H9 (cell line): ENCODE results near the gene RAB4B. TPM values are rescaled to one million over a fixed set of nuclear protein-coding genes. Genes with fewer than 3 reads are reported as not detected.

Experiments
- DNase-seq: peaks from one replicate; pipeline ENCODE4 v3.0.0-alpha.2; 2017
- H2AFZ ChIP-seq: one replicate; pipeline ENCODE4 v1.6.1; 2013; ENCODE audit warnings: mild to moderate bottlenecking, low read length, control low read depth, moderate library complexity
- H2AK5ac ChIP-seq: 2 replicates; pipeline ENCODE4 v1.6.1; 2013; ENCODE audit warnings: low read length, control low read depth, mixed read lengths; ENCODE audit not compliant: insufficient read length
- H2BK120ac ChIP-seq: one replicate; pipeline ENCODE4 v1.6.1; 2013; ENCODE audit warnings: low read depth, mild to moderate bottlenecking, low read length, control low read depth, inconsistent platforms; ENCODE audit not compliant: poor library complexity, severe bottlenecking
- H2BK12ac ChIP-seq: 2 replicates; pipeline ENCODE4 v1.6.1; 2013; ENCODE audit warnings: low read length, control low read depth, mixed read lengths, low read depth; ENCODE audit not compliant: insufficient read length
- H2BK15ac ChIP-seq: 2 replicates; pipeline ENCODE4 v1.6.1; 2013; ENCODE audit warnings: low read depth, low read length, control low read depth
- H2BK20ac ChIP-seq: one replicate; pipeline ENCODE4 v1.6.1; 2013; ENCODE audit warnings: low read depth, mild to moderate bottlenecking, low read length, control low read depth, inconsistent platforms; ENCODE audit not compliant: poor library complexity, severe bottlenecking
- H2BK5ac ChIP-seq: 2 replicates; pipeline ENCODE4 v1.6.1; 2013; ENCODE audit warnings: low read length, control low read depth, mixed read lengths; ENCODE audit not compliant: insufficient read length
- H3K14ac ChIP-seq: 2 replicates; pipeline ENCODE4 v1.6.1; 2013; ENCODE audit warnings: low read length, control low read depth; ENCODE audit not compliant: insufficient read depth
- H3K18ac ChIP-seq: 2 replicates; pipeline ENCODE4 v1.6.1; 2013; ENCODE audit warnings: low read depth, mild to moderate bottlenecking, mixed read lengths, low read length, control low read depth; ENCODE audit not compliant: insufficient read length
- H3K23ac ChIP-seq: 2 replicates; pipeline ENCODE4 v1.6.1; 2013; ENCODE audit warnings: low read length, control low read depth, mixed read lengths, low read depth; ENCODE audit not compliant: insufficient read length
- H3K23me2 ChIP-seq: 2 replicates; pipeline ENCODE4 v1.6.1; 2013; ENCODE audit warnings: low read depth, mild to moderate bottlenecking, mixed read lengths, low read length, control low read depth; ENCODE audit not compliant: insufficient read length, poor library complexity, severe bottlenecking
- H3K27ac ChIP-seq: 2 replicates; pipeline ENCODE4 v1.5.1; 2013; ENCODE audit warnings: low read length, control low read depth, mixed read lengths, low read depth; ENCODE audit not compliant: insufficient read length
- H3K27me3 ChIP-seq: 2 replicates; pipeline ENCODE4 v1.6.1; 2013; ENCODE audit warnings: low read length, control low read depth, inconsistent platforms; ENCODE audit not compliant: insufficient read depth
- H3K4ac ChIP-seq: 2 replicates; pipeline ENCODE4 v1.6.1; 2013; ENCODE audit warnings: low read depth, mild to moderate bottlenecking, control low read depth, inconsistent platforms, low read length, moderate library complexity
- H3K4me1 ChIP-seq: 2 replicates; pipeline ENCODE4 v1.6.1; 2013; ENCODE audit warnings: low read length, control low read depth, inconsistent platforms; ENCODE audit not compliant: insufficient read depth
- H3K4me2 ChIP-seq: 2 replicates; pipeline ENCODE4 v1.6.1; 2013; ENCODE audit warnings: low read length, control low read depth, mixed read lengths; ENCODE audit not compliant: insufficient read length, insufficient read depth
- H3K56ac ChIP-seq: 2 replicates; pipeline ENCODE4 v1.6.1; 2013; ENCODE audit warnings: low read depth, mild to moderate bottlenecking, mixed read lengths, low read length, control low read depth; ENCODE audit not compliant: insufficient read length
- H3K79me1 ChIP-seq: 2 replicates; pipeline ENCODE4 v1.6.1; 2013; ENCODE audit warnings: low read depth, mild to moderate bottlenecking, moderate library complexity, low read length, control low read depth, inconsistent platforms; ENCODE audit not compliant: insufficient read depth, poor library complexity, severe bottlenecking
- H3K79me2 ChIP-seq: 2 replicates; pipeline ENCODE4 v1.6.1; 2013; ENCODE audit warnings: low read length, control low read depth, inconsistent platforms; ENCODE audit not compliant: insufficient read depth
- H3K9ac ChIP-seq: 2 replicates; pipeline ENCODE4 v1.6.1; 2013; ENCODE audit warnings: low read length, control low read depth, mixed read lengths; ENCODE audit not compliant: insufficient read length; ENCODE audit errors: extremely low read depth
- H3K9me3 ChIP-seq: one replicate; pipeline ENCODE4 v1.6.1; 2013; ENCODE audit warnings: low read depth, low read length, inconsistent platforms; ENCODE audit not compliant: control insufficient read depth
- H3T11ph ChIP-seq: one replicate; pipeline ENCODE4 v1.6.1; 2013; ENCODE audit warnings: mild to moderate bottlenecking, low read length, control low read depth, inconsistent platforms
- H4K20me1 ChIP-seq: one replicate; pipeline ENCODE4 v1.6.1; 2013; ENCODE audit not compliant: control insufficient read depth, insufficient read length, insufficient read depth
- H4K5ac ChIP-seq: 2 replicates; pipeline ENCODE4 v1.6.1; 2013; ENCODE audit warnings: low read depth, mild to moderate bottlenecking, mixed read lengths, low read length, control low read depth; ENCODE audit not compliant: insufficient read length
- H4K8ac ChIP-seq: replicated peaks from 2 replicates; pipeline ENCODE4 v1.6.1; 2013; ENCODE audit warnings: low read length, control low read depth, mixed read lengths, low read depth; ENCODE audit not compliant: insufficient read length
- H4K91ac ChIP-seq: 2 replicates; pipeline ENCODE4 v1.6.1; 2013; ENCODE audit warnings: low read depth, mild to moderate bottlenecking, moderate library complexity, mixed read lengths, low read length, control low read depth; ENCODE audit not compliant: insufficient read length
- H3K27ac Mint-ChIP-seq, 3 experiments: 2 replicates in 2 of 3; 3 replicates in 1 of 3; pipeline ENCODE4 v1.8.0; 2020 to 2021; ENCODE audit warnings: mixed read lengths in 3 of 3, mild to moderate bottlenecking in 1 of 3, moderate library complexity in 1 of 3
- H3K27me3 Mint-ChIP-seq: 2 replicates; pipeline ENCODE4 v1.8.0; 2021; ENCODE audit warnings: low read depth, mild to moderate bottlenecking, moderate library complexity, mixed read lengths
- H3K36me3 Mint-ChIP-seq, 3 experiments: 2 replicates in 2 of 3; 3 replicates in 1 of 3; pipeline ENCODE4 v1.8.0; 2020 to 2021; ENCODE audit warnings: low read depth in 3 of 3, mixed read lengths in 3 of 3; ENCODE audit not compliant: insufficient read depth in 1 of 3
- H3K4me1 Mint-ChIP-seq, 2 experiments: 2 replicates each; pipeline ENCODE4 v1.8.0; 2020; ENCODE audit warnings: mixed read lengths in 2 of 2
- H3K4me3 Mint-ChIP-seq, 2 experiments: 2 replicates in 1 of 2; 3 replicates in 1 of 2; pipeline ENCODE4 v1.8.0; 2020 to 2021; ENCODE audit warnings: mild to moderate bottlenecking in 2 of 2, mixed read lengths in 2 of 2, moderate library complexity in 1 of 2
- H3K9me3 Mint-ChIP-seq, 2 experiments: 2 replicates in 1 of 2; 3 replicates in 1 of 2; pipeline ENCODE4 v1.8.0; 2020; ENCODE audit warnings: mild to moderate bottlenecking in 2 of 2, mixed read lengths in 2 of 2, moderate library complexity in 1 of 2
- WGBS: extraction: QIAGEN DNeasy Blood & Tissue Kit; methylation state at CpG from one replicate; pipeline ENCODE4 v1.1.7; 2013; ENCODE audit warnings: missing lambda C conversion rate, low lambda C conversion rate, mixed read lengths; ENCODE audit not compliant: insufficient read length; ENCODE audit errors: extremely low coverage; 5-methylcytosine and 5-hydroxymethylcytosine counted together
- total RNA-seq: library from RNA; stranded (reverse); gene quantifications from 2 replicates; pipeline ENCODE4 v1.2.1, GENCODE V29; 2021
- TF ChIP-seq, protein P1 (sequence below): fragments of 200-600 bp; sonication (generic); conservative IDR thresholded peaks from 3 replicates; pipeline ENCODE4 v1.8.0; 2021; ENCODE audit warnings: antibody characterized with exemption, mild to moderate bottlenecking

RAB4B gene
- total RNA-seq, 1 experiment from 2014 or later, result 26.8 TPM

DNA sequence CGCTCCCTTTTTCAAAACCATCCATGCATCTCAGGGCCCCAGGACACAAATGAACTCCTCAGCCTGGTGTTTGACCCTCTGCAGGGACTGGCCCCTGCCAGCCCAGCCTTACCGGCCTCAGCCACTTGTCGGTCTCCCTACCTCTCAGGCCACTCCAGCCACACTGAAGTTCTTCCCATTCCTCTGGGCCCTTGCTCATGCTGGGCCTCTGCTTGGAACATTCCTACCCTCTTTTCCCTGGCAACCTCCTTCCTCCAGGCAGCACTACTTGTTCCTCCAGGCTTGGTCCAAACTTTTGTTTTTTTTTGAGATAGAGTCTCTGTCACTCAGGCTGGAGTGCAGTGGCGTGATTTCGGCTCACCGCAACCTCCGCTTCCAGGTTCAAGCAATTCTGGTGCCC, 13.3 kb downstream of the RAB4B start:
- H2BK20ac ChIP-seq, result no peak overlapping the region
- no peak overlapping the region for H2BK5ac ChIP-seq
- H3K4me2 ChIP-seq, result no peak overlapping the region
- no peaks in the 10 kb centered on the region for H3K79me1 ChIP-seq
- H3K79me2 ChIP-seq, result no peaks in the 10 kb centered on the region
- no peak overlapping the region for H2BK12ac ChIP-seq
- peaks cover 1 to 2% of the 10 kb centered on the region in 2 experiments; a peak in 1 of 4 replicates for H3K4me1 Mint-ChIP-seq
- H3K23me2 ChIP-seq, result no peaks in the 10 kb centered on the region
- no peak overlapping the region for H4K8ac ChIP-seq
- H3K4me3 Mint-ChIP-seq, result no peak overlapping the region
- TF ChIP-seq, protein P1, sequence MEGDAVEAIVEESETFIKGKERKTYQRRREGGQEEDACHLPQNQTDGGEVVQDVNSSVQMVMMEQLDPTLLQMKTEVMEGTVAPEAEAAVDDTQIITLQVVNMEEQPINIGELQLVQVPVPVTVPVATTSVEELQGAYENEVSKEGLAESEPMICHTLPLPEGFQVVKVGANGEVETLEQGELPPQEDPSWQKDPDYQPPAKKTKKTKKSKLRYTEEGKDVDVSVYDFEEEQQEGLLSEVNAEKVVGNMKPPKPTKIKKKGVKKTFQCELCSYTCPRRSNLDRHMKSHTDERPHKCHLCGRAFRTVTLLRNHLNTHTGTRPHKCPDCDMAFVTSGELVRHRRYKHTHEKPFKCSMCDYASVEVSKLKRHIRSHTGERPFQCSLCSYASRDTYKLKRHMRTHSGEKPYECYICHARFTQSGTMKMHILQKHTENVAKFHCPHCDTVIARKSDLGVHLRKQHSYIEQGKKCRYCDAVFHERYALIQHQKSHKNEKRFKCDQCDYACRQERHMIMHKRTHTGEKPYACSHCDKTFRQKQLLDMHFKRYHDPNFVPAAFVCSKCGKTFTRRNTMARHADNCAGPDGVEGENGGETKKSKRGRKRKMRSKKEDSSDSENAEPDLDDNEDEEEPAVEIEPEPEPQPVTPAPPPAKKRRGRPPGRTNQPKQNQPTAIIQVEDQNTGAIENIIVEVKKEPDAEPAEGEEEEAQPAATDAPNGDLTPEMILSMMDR, result no peak
- no peak overlapping the region for H3K14ac ChIP-seq
- no peak overlapping the region for H2AK5ac ChIP-seq
- peaks cover 4 to 25% (median 16%) of the 10 kb centered on the region in 3 experiments; a peak in 5 of 7 replicates for H3K36me3 Mint-ChIP-seq
- H4K91ac ChIP-seq, result no peak overlapping the region
- H4K20me1 ChIP-seq, result no peaks in the 10 kb centered on the region
- WGBS, result no CpG with 5 or more reads among the region's 7 CpGs
- H2BK120ac ChIP-seq, result no peak overlapping the region
- H3K4me1 ChIP-seq, result no peaks in the 10 kb centered on the region
- no peak overlapping the region for H3K9ac ChIP-seq
- no peaks in the 10 kb centered on the region for H3K9me3 ChIP-seq
- H2BK15ac ChIP-seq, result no peak overlapping the region
- H3K27ac ChIP-seq, result no peak overlapping the region
- H3K4ac ChIP-seq, result no peak overlapping the region
- H3K56ac ChIP-seq, result no peak overlapping the region
- no peak overlapping the region for H2AFZ ChIP-seq
- peak overlapping the region; percentile 49 to 95 (median 72); a peak in 5 of 7 replicates for H3K27ac Mint-ChIP-seq
- H4K5ac ChIP-seq, result no peak overlapping the region
- no peaks in the 10 kb centered on the region for H3K27me3 Mint-ChIP-seq
- no peaks in the 10 kb centered on the region for H3K9me3 Mint-ChIP-seq
- H3T11ph ChIP-seq, result no peak overlapping the region
- no peak overlapping the region for H3K23ac ChIP-seq
- DNase-seq, result no peak
- H3K18ac ChIP-seq, result no peak overlapping the region
- no peaks in the 10 kb centered on the region for H3K27me3 ChIP-seq
